ENCODE measurements around the gene PMEPA1. TPM values are rescaled to one million over a fixed set of nuclear protein-coding genes. Genes with fewer than 3 reads are reported as not detected.

The PMEPA1 gene
- total RNA-seq, 1 experiment from 2014 or later: 1.9 TPM

- Histone ChIP-seq H3K9me3 (ENCODE audit: low read length) (no peaks in the 10 kb centered on the region), H3K27ac (ENCODE audit: low read length) (no peak overlapping the region), H3K4me2 (ENCODE audit: low read depth, low read length, poor library complexity, severe bottlenecking) (no peak overlapping the region), H3K4me3 (ENCODE audit: low read length) (no peak overlapping the region), H3K4me1 (ENCODE audit: low read length) (peaks cover 17% of the 10 kb centered on the region), H3K36me3 (ENCODE audit: insufficient read depth, low read length) (no peaks in the 10 kb centered on the region), H4K20me1 (ENCODE audit: insufficient read depth, low read depth, low read length) (no peaks in the 10 kb centered on the region), H3K9ac (ENCODE audit: low read length) (no peak overlapping the region), H3K79me2 (ENCODE audit: low read length) (no peaks in the 10 kb centered on the region), H2AFZ (ENCODE audit: low read length) (no peak overlapping the region), H3K9me2 (replicated peaks; ENCODE audit: insufficient read depth, low read length) (no peaks in the 10 kb centered on the region), H3K27me3 (ENCODE audit: low read length) (no peaks in the 10 kb centered on the region)
- no peak for DNase-seq
Measured at GRCh38 chr20:57612436-57612835, 97.4 kb downstream of the PMEPA1 start.

GRCh38 chr20:57611586-57612311, 98.1 kb downstream of the PMEPA1 start:
- H3K27ac ChIP-seq (ENCODE audit: low read length): no peak overlapping the region

GRCh38 chr20:57610261-57610952, 99.4 kb downstream of the PMEPA1 start:
- Histone ChIP-seq H3K9me3 (ENCODE audit: low read length) (no peaks in the 10 kb centered on the region), H3K27ac (ENCODE audit: low read length) (no peak overlapping the region), H3K4me1 (ENCODE audit: low read length) (peaks cover 17% of the 10 kb centered on the region), H3K4me2 (ENCODE audit: low read depth, low read length, poor library complexity, severe bottlenecking) (no peak overlapping the region), H4K20me1 (ENCODE audit: insufficient read depth, low read depth, low read length) (no peaks in the 10 kb centered on the region), H3K9me2 (replicated peaks; ENCODE audit: insufficient read depth, low read length) (no peaks in the 10 kb centered on the region), H3K9ac (ENCODE audit: low read length) (no peak overlapping the region), H3K36me3 (ENCODE audit: insufficient read depth, low read length) (no peaks in the 10 kb centered on the region), H3K4me3 (ENCODE audit: low read length) (no peak overlapping the region), H3K27me3 (ENCODE audit: low read length) (no peaks in the 10 kb centered on the region), H3K79me2 (ENCODE audit: low read length) (no peaks in the 10 kb centered on the region), H2AFZ (ENCODE audit: low read length) (no peak overlapping the region)
- no peak for DNase-seq

More at GRCh38 chr20:57611586-57612311, 98.1 kb downstream of the PMEPA1 start:
- Histone ChIP-seq H3K9me2 (replicated peaks; ENCODE audit: insufficient read depth, low read length) (no peaks in the 10 kb centered on the region), H3K27me3 (ENCODE audit: low read length) (no peaks in the 10 kb centered on the region), H3K79me2 (ENCODE audit: low read length) (no peaks in the 10 kb centered on the region), H3K4me3 (ENCODE audit: low read length) (no peak overlapping the region), H3K4me1 (ENCODE audit: low read length) (peaks cover 17% of the 10 kb centered on the region), H4K20me1 (ENCODE audit: insufficient read depth, low read depth, low read length) (no peaks in the 10 kb centered on the region), H3K9me3 (ENCODE audit: low read length) (no peaks in the 10 kb centered on the region), H3K9ac (ENCODE audit: low read length) (no peak overlapping the region), H2AFZ (ENCODE audit: low read length) (no peak overlapping the region), H3K4me2 (ENCODE audit: low read depth, low read length, poor library complexity, severe bottlenecking) (no peak overlapping the region), H3K36me3 (ENCODE audit: insufficient read depth, low read length) (no peaks in the 10 kb centered on the region)
- DNase-seq: no peak

- no peaks in the 10 kb centered on the region for H3K9me3 ChIP-seq (ENCODE audit: low read length)
- no peak overlapping the region for H3K27ac ChIP-seq (ENCODE audit: low read length)
- H3K27me3 ChIP-seq (ENCODE audit: low read length): no peaks in the 10 kb centered on the region
- H3K4me3 ChIP-seq (ENCODE audit: low read length): no peak overlapping the region
- H3K4me2 ChIP-seq (ENCODE audit: low read depth, low read length, poor library complexity, severe bottlenecking): no peak overlapping the region
- H2AFZ ChIP-seq (ENCODE audit: low read length): no peak overlapping the region
- no peak for DNase-seq
- H3K9me2 ChIP-seq (replicated peaks; ENCODE audit: insufficient read depth, low read length): no peaks in the 10 kb centered on the region
- H3K4me1 ChIP-seq (ENCODE audit: low read length): peaks cover 17% of the 10 kb centered on the region
- H4K20me1 ChIP-seq (ENCODE audit: insufficient read depth, low read depth, low read length): no peaks in the 10 kb centered on the region
- H3K36me3 ChIP-seq (ENCODE audit: insufficient read depth, low read length): no peaks in the 10 kb centered on the region
- H3K79me2 ChIP-seq (ENCODE audit: low read length): no peaks in the 10 kb centered on the region
- no peak overlapping the region for H3K9ac ChIP-seq (ENCODE audit: low read length)
Measured at GRCh38 chr20:57609842-57610167, 100.0 kb downstream of the PMEPA1 start.

- Histone ChIP-seq H3K4me3 (ENCODE audit: low read length) (no peak overlapping the region), H3K27ac (ENCODE audit: low read length) (no peak overlapping the region), H2AFZ (ENCODE audit: low read length) (no peak overlapping the region), H3K9me2 (replicated peaks; ENCODE audit: insufficient read depth, low read length) (no peaks in the 10 kb centered on the region), H3K9me3 (ENCODE audit: low read length) (no peaks in the 10 kb centered on the region), H3K79me2 (ENCODE audit: low read length) (no peaks in the 10 kb centered on the region), H3K9ac (ENCODE audit: low read length) (no peak overlapping the region), H4K20me1 (ENCODE audit: insufficient read depth, low read depth, low read length) (no peaks in the 10 kb centered on the region), H3K27me3 (ENCODE audit: low read length) (no peaks in the 10 kb centered on the region), H3K4me1 (ENCODE audit: low read length) (peaks cover 17% of the 10 kb centered on the region), H3K36me3 (ENCODE audit: insufficient read depth, low read length) (no peaks in the 10 kb centered on the region), H3K4me2 (ENCODE audit: low read depth, low read length, poor library complexity, severe bottlenecking) (no peak overlapping the region)
- DNase-seq: no peak
Measured at GRCh38 chr20:57609086-57609841, 100.6 kb downstream of the PMEPA1 start.

- H4K20me1 ChIP-seq (ENCODE audit: insufficient read depth, low read depth, low read length): no peaks in the 10 kb centered on the region
- no peak for DNase-seq
- no peaks in the 10 kb centered on the region for H3K36me3 ChIP-seq (ENCODE audit: insufficient read depth, low read length)
Measured at GRCh38 chr20:57608516-57608915, 101.3 kb downstream of the PMEPA1 start.

GRCh38 chr20:57605878-57606277, 103.9 kb downstream of the PMEPA1 start:
- no peak overlapping the region for H3K4me3 ChIP-seq (ENCODE audit: low read length)
- no peaks in the 10 kb centered on the region for H3K79me2 ChIP-seq (ENCODE audit: low read length)
- H3K27ac ChIP-seq (ENCODE audit: low read length): no peak overlapping the region
- H3K4me2 ChIP-seq (ENCODE audit: low read depth, low read length, poor library complexity, severe bottlenecking): no peak overlapping the region
- H2AFZ ChIP-seq (ENCODE audit: low read length): no peak overlapping the region
- no peak overlapping the region for H3K9ac ChIP-seq (ENCODE audit: low read length)
- no peaks in the 10 kb centered on the region for H3K36me3 ChIP-seq (ENCODE audit: insufficient read depth, low read length)
- H3K27me3 ChIP-seq (ENCODE audit: low read length): no peaks in the 10 kb centered on the region
- H3K4me1 ChIP-seq (ENCODE audit: low read length): peaks cover 11% of the 10 kb centered on the region
- H3K9me3 ChIP-seq (ENCODE audit: low read length): no peaks in the 10 kb centered on the region
- H4K20me1 ChIP-seq (ENCODE audit: insufficient read depth, low read depth, low read length): no peaks in the 10 kb centered on the region
- H3K9me2 ChIP-seq (replicated peaks; ENCODE audit: insufficient read depth, low read length): no peaks in the 10 kb centered on the region
- DNase-seq: no peak

More at GRCh38 chr20:57608516-57608915, 101.3 kb downstream of the PMEPA1 start:
- Histone ChIP-seq H3K4me3 (ENCODE audit: low read length) (no peak overlapping the region), H3K9me3 (ENCODE audit: low read length) (no peaks in the 10 kb centered on the region), H3K9ac (ENCODE audit: low read length) (no peak overlapping the region), H3K27ac (ENCODE audit: low read length) (no peak overlapping the region), H3K9me2 (replicated peaks; ENCODE audit: insufficient read depth, low read length) (no peaks in the 10 kb centered on the region), H3K4me1 (ENCODE audit: low read length) (peaks cover 14% of the 10 kb centered on the region), H3K79me2 (ENCODE audit: low read length) (no peaks in the 10 kb centered on the region), H3K4me2 (ENCODE audit: low read depth, low read length, poor library complexity, severe bottlenecking) (no peak overlapping the region), H3K27me3 (ENCODE audit: low read length) (no peaks in the 10 kb centered on the region), H2AFZ (ENCODE audit: low read length) (no peak overlapping the region)

- H3K27me3 ChIP-seq (ENCODE audit: low read length): no peaks in the 10 kb centered on the region
- H3K27ac ChIP-seq (ENCODE audit: low read length): no peak overlapping the region
- H3K9me3 ChIP-seq (ENCODE audit: low read length): no peaks in the 10 kb centered on the region
- no peaks in the 10 kb centered on the region for H3K9me2 ChIP-seq (replicated peaks; ENCODE audit: insufficient read depth, low read length)
- H2AFZ ChIP-seq (ENCODE audit: low read length): no peak overlapping the region
- H3K9ac ChIP-seq (ENCODE audit: low read length): no peak overlapping the region
- no peak for DNase-seq
- H3K36me3 ChIP-seq (ENCODE audit: insufficient read depth, low read length): no peaks in the 10 kb centered on the region
- peaks cover 17% of the 10 kb centered on the region for H3K4me1 ChIP-seq (ENCODE audit: low read length)
- H3K4me2 ChIP-seq (ENCODE audit: low read depth, low read length, poor library complexity, severe bottlenecking): no peak overlapping the region
- H4K20me1 ChIP-seq (ENCODE audit: insufficient read depth, low read depth, low read length): no peaks in the 10 kb centered on the region
- H3K79me2 ChIP-seq (ENCODE audit: low read length): no peaks in the 10 kb centered on the region
- H3K4me3 ChIP-seq (ENCODE audit: low read length): no peak overlapping the region
Measured at GRCh38 chr20:57605045-57605444, 104.8 kb downstream of the PMEPA1 start.
